ENCODE results near the gene DEXI. TPM values are rescaled to one million over a fixed set of nuclear protein-coding genes. Genes with fewer than 3 reads are reported as not detected.

Gene DEXI
- total and polyA plus RNA-seq, 2 of the 13 experiments (the other 11 are each of a cell fraction or from before 2014, with no cell fraction given): 51.5 to 70.4 TPM

DNA sequence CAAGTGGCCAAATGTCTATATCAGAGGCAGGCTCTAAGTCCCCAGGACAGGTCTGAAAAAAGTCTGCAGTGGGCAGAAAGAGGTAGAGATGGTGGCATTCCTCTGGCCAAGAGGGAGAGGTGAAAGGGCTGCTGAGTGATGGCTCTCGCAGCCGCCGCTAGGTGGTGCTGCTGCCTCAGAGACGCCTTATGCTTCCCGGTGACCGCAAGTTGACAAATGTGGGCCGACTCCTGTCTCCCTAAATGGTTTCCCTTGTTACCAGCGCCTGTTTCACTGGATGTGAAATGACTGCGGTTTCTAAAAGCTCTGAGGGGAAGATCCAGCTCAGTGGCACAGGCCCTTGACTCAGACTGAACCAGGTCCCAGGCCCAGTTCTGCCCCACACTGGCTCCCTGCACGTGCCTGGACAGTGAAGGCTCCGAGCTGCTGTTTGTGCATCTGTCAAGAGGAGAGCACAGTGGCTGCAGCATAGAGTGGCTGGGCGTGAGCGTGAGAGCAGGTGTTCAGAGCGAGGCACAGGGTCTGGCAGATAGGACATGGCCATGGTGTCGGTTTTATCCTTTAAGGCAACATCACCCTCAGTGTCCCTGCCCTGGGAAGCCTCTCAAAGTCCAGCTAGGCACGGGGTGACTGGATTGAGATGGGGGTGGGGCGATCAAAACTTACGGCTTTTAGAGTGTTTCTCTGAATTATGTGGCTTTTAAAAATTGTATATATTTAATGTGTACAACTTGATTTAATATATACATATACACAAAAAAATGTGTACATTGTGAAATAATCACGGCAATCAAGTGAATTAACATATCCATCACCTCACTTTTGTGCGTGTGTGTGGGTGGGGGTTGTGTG is 22.0 kb upstream of the DEXI start (continued):
- TF ChIP-seq REL (CRISPR knock-in tag; conservative IDR thresholded peaks at IDR 0.05): no peak
- no peak for TF ChIP-seq REXO4 (CRISPR knock-in tag; IDR thresholded peaks at IDR 0.05; ENCODE audit: borderline replicate concordance)
- no peak for TF ChIP-seq IKZF1 (IDR thresholded peaks at IDR 0.05)
- TF ChIP-seq PITX1 (CRISPR knock-in tag; IDR thresholded peaks at IDR 0.05): peak; percentile 87
- TF ChIP-seq, protein P1, sequence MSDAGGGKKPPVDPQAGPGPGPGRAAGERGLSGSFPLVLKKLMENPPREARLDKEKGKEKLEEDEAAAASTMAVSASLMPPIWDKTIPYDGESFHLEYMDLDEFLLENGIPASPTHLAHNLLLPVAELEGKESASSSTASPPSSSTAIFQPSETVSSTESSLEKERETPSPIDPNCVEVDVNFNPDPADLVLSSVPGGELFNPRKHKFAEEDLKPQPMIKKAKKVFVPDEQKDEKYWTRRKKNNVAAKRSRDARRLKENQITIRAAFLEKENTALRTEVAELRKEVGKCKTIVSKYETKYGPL (CRISPR knock-in tag; IDR thresholded peaks at IDR 0.05): no peak
- TF ChIP-seq KDM4B (CRISPR knock-in tag; IDR thresholded peaks at IDR 0.05): peak; percentile 37; the same call in 1 of the 2 replicates
- peak; percentile 30; the same call in 1 of the 2 replicates for TF ChIP-seq MAZ (IDR thresholded peaks at IDR 0.05; ENCODE audit: borderline replicate concordance, low read depth, low read length)
- TF ChIP-seq MAZ (CRISPR knock-in tag; IDR thresholded peaks at IDR 0.05; ENCODE audit: low read depth): 0 out of 2 replicates have a peak, but pooled peaks have one; percentile 31
- no peak for TF ChIP-seq FOXO1 (CRISPR knock-in tag; IDR thresholded peaks at IDR 0.05)
- no peak for TF ChIP-seq XBP1 (CRISPR knock-in tag; IDR thresholded peaks at IDR 0.05)
- TF ChIP-seq DMAP1 (CRISPR knock-in tag; IDR thresholded peaks at IDR 0.05): no peak
- TF ChIP-seq TEAD2 (CRISPR knock-in tag; IDR thresholded peaks at IDR 0.05): no peak; the same call in 1 of the 2 replicates
- TF ChIP-seq BATF2 (CRISPR knock-in tag; IDR thresholded peaks at IDR 0.05): no peak
- no peak for TF ChIP-seq ZSCAN5A (CRISPR knock-in tag; IDR thresholded peaks at IDR 0.05; ENCODE audit: borderline replicate concordance)
- no peak for TF ChIP-seq ZNF644 (CRISPR knock-in tag; IDR thresholded peaks at IDR 0.05; ENCODE audit: low read depth)
- TF ChIP-seq, protein P2, sequence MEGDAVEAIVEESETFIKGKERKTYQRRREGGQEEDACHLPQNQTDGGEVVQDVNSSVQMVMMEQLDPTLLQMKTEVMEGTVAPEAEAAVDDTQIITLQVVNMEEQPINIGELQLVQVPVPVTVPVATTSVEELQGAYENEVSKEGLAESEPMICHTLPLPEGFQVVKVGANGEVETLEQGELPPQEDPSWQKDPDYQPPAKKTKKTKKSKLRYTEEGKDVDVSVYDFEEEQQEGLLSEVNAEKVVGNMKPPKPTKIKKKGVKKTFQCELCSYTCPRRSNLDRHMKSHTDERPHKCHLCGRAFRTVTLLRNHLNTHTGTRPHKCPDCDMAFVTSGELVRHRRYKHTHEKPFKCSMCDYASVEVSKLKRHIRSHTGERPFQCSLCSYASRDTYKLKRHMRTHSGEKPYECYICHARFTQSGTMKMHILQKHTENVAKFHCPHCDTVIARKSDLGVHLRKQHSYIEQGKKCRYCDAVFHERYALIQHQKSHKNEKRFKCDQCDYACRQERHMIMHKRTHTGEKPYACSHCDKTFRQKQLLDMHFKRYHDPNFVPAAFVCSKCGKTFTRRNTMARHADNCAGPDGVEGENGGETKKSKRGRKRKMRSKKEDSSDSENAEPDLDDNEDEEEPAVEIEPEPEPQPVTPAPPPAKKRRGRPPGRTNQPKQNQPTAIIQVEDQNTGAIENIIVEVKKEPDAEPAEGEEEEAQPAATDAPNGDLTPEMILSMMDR (CRISPR knock-in tag; IDR thresholded peaks at IDR 0.05): peak; percentile 99
- TF ChIP-seq SRSF4 (IDR thresholded peaks at IDR 0.05; ENCODE audit: low read depth, low read length, poor library complexity, severe bottlenecking): no peak
- TF ChIP-seq MAFF (IDR thresholded peaks at IDR 0.05; ENCODE audit: low read depth, low read length): peak; percentile 13; the same call in 1 of the 2 replicates
- no peak for TF ChIP-seq ZNF773 (CRISPR knock-in tag; IDR thresholded peaks at IDR 0.05; ENCODE audit: borderline replicate concordance)
- peak; percentile 89 for TF ChIP-seq KDM2A (CRISPR knock-in tag; IDR thresholded peaks at IDR 0.05; ENCODE audit: borderline replicate concordance, low read depth)
- no peak for TF ChIP-seq GABPB1 (CRISPR knock-in tag; IDR thresholded peaks at IDR 0.05)
- no peak for TF ChIP-seq HMGA1 (CRISPR knock-in tag; conservative IDR thresholded peaks at IDR 0.05)
- TF ChIP-seq SRY (CRISPR knock-in tag; IDR thresholded peaks at IDR 0.05): peak; percentile 73; the same call in 1 of the 2 replicates
- no peak for TF ChIP-seq ZNF850 (CRISPR knock-in tag; conservative IDR thresholded peaks at IDR 0.05)
- TF ChIP-seq TBX3 (IDR thresholded peaks at IDR 0.05; ENCODE audit: borderline replicate concordance): no peak
- TF ChIP-seq ZBTB7A (CRISPR knock-in tag; IDR thresholded peaks at IDR 0.05): no peak
- no peak for TF ChIP-seq SUZ12 (IDR thresholded peaks at IDR 0.05; ENCODE audit: low read depth, low read length)
- TF ChIP-seq EEA1 (CRISPR knock-in tag; IDR thresholded peaks at IDR 0.05; ENCODE audit: borderline replicate concordance): peak; percentile 64; the same call in 1 of the 2 replicates
